ENCODE measurements around the gene YWHAQ.
"Not testable (repeated sequence)": the region's sequence is repeated elsewhere in the genome, so short reads cannot be mapped to it uniquely, and the experiment has no call there.

The YWHAQ gene

DNA sequence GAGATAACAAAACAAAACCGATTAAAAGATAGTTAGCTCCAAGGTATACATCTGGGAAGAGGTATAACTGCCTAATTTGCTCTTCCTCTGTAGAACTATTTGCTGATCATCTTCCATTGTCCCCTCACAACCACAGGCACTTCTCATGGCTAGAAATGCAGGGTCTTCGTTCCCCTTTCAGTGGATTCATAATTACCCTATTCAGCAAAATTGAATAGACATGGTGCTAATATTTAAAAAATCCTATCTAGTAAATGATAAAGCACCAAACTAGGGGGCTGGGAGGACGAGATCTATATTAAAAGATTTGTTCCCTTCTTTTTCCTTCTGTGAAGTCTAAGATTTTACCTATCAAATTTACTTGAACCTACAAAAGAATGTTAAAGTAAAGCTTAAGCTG is 44.3 kb downstream of the YWHAQ start:
- DNase-seq: no peak

DNA sequence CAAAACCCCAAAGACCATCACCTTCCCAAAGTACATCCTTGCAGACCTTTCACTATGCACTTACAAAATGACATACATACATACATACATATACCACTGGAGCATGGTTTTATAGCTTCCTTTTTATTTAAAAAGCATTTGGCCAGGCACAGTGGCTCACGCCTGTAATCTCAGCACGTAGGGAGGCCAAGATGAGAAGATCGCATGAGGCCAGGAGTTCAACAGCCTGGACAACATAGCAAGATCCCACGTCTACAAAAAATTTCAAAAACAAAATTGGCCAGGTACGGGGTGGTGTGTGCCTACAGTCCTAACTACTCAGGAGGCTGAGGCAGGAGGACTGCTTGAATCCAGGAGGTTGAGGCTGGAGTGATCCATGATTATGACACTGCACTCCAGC is 45.3 kb downstream of the YWHAQ start:
- DNase-seq: no peak

DNA sequence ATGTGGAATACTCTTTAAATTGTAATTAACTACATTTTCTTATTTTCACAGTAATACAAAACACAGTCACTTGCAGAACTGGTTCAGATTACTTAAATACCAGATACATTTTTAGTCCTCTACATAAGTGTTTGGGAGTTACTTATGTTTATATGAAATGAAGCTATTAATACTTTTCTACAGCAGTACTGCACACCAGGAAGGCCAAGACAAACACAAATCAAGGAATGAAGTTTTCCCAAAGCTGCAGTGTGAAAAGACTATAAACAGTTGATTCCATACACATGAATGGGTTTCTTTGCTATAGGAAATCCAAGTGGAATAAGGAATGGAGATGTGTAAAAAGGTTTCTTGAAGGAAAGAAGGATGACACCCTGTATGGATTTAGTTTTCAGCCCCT is 45.9 kb downstream of the YWHAQ start:
- DNase-seq: not testable (repeated sequence)

DNA sequence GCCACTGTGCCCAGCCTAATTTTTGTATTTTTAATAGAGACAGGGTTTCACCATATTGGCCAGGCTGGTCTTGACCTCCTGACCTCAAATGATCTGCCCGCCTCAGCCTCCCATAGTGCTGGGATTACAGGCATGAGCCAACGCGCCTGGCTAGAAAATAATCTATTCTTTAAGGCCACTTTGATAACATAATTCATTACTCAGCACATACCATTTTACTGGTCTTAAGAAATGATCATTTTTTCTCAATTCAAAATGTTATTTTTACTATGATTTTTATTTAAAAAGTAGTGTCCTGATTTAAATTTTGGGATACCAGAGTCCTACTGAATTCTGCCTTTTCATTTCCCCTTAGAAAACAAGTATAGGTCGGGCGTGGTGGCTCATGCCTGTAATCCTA is 48.2 kb downstream of the YWHAQ start:
- no peak for DNase-seq

DNA sequence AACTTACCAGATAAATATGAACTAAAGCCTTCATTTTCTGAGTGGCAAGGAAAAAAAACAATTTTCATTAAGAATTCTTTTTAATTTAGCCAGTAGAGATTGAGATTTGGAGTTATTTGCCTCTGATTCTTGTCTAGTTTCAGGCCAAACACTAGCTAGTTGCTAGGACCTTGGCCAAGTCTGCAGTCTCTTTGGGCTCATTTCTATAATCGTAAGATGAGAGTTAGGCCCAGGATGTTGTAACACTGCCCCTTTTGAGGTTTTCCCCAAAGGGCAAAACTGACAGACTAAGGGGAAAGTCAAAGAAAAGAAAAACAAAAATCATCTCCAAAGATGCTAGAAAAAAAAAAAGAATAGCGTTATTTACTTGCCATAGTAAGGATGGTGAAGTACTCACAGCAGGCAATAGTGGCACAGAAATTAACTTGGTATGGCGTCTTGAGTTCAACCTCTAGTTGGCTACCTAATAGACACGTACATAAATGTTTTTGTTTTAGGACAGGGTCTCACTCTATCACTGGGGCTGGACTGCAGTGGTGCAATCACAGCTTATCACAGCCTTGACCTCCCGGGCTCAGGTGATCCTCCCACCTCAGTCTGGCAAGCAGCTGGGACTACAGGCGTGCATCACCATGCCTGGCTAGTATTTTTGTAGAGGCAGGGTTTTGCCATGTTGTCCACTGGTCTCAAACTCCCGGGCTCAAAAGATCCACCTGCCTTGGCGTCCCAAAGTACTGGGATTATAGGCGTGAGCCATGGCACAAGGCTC is 52.1 kb downstream of the YWHAQ start:
- no peak for DNase-seq

DNA sequence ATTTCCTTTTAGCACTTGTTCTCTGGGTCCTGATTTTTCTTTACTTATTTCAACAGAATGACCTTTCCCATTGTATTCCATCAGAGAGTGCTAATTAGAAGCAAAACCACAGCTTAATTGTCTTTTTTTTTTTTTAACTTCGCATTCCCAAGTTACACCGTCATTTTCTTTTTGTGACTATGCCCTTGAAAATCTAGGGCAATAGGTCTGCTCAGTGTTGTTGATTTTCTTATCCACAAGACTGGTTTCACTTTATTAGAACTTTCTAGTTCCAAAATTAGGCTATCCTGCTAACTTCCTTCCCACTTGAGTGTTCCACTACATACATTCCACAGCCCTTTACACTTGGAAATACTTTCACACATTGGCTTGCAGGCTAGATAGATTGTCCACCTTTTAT is 56.5 kb downstream of the YWHAQ start:
- no peak for DNase-seq

DNA sequence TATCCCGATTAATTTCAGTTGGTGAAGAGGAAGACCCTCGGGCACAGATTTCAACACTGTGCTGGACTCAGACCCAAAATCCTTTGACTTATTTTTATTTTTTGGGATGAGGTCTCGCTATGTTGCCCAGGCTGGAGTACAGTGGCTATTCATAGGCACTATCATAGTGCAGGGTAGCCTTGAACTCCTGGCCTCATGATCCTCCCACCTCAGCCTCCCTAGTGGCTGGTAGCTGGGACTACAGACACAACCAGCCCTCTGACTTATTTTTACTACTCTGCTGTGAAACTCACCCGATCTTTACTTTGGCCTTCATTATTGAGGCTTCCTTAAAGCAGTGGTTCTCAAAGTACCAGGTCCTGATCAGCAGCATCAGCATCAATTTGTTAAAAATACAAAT is 57.0 kb downstream of the YWHAQ start:
- no peak for DNase-seq

DNA sequence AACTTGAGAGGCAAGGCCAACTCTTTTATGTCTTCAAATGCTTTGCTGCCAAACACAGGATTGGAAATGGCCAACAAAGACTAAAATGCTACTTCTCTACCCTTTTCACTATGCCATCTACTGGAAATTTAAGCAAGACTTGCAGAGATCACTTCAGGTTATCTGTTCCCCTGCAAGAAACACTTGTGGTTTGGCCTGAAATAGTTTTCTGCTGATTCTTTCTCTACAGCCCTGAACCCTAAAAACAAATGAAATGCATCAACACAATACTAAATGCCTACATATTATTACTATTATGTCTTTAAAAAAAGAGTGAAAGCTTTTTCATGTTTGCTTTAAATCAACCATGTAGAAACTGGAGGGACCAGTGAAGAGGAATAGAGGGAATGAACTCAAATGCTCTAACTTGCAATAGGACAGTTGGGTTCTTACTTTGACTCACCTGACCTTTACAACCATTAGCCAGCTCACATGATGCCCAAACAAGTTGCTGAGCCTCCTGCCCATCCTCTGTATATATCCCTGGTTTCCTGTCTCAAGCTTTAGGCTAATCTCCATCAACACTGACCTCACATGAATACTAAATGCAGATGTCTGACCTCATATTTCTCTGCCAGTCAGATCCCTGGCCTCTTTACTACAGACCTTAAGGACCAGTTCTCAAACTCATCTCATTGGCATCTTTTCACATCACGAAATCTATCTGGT is 57.6 kb downstream of the YWHAQ start:
- no peak for DNase-seq

DNA sequence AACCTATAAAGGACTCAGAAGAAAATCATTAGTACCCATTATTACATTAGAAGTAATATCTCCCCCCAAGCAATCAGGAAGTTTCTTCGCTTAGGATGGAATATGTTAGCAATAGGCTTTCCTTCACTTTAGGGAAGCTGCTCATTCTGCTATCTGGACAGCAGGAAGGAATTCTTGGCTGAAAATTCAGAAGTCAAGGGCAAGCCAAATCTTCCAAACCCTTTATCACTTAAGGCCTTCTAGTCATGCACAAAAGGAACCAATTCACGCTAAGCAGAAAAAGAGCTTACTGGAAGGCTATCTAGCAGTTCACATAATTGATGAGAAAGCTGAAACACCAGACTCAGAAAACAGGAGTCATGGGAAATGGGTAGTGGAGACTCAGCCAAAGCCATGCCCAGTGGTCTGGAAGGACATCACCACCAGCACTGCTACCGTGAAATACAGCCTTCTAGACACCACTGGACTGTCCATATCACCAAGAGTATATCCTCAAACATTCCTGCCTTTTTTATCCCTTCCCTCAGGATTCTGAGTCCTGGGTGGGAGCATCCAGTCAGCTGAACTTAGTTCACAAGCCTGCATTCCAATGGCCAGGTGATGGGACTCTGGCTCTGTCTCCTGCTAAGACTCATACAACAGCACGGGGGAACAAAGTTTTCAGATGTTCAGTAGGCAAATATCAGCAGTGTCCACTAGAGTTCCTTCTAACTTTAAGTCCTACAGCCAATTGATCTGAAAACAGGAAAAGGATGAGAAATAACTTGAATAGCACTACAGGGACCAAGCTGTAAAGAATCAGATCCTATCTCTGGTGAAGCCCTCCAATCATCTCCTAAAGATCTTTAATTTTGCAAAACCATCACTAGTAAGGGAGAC is 60.4 kb downstream of the YWHAQ start:
- DNase-seq: no peak

DNA sequence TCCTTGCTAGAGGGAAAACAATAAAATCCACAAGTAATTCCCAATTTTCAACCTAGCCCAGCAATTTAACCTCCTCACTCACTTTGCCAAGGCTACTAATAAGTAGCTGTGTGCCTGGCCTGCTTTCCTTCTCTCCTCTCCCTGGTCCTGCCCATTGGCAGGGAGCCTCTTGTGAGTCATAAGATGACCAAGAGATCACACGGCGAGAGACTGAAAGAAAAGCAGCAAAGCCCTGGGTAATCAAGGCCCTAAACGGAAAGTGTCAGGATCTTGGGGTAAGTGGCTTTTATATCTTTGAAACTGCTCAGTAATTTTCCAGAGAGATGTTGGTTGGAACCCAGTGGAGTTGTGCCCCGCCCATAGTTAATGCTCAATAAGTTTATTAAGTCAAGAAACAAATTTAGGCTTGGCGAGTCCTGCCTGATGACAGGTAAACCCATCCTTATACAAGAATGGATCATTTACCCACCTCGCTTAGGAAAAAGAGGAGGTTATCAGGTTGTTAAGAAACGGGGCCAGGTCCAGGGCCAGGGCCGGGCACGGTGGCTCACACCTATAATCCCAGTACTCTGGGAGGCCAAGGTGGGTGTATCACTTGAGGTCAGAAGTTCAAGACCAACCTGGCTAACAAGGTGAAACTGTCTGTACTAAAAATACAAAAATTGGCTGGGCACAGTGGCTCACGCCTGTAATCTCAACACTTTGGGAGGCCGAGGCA is 65.2 kb downstream of the YWHAQ start:
- DNase-seq: peak; percentile 78

DNA sequence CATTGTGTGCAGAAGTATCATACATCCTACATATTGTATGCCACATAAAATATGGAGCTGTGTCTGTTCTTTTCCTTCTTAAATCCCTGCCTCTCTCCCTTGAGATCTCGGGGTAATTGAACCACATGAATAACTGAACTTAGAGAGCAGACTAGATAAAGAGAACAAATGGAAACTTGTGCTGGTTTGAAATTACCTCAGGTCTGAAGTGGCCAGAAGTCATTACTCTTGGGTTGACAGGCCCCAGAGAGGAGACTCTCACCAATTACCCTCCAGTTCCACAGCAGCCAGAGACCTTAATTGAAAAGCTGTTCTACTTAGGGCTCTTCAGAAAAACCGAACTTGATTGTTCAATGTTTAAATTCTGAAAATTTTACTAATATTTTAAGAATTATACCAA is 70.2 kb downstream of the YWHAQ start:
- DNase-seq: peak; percentile 84

DNA sequence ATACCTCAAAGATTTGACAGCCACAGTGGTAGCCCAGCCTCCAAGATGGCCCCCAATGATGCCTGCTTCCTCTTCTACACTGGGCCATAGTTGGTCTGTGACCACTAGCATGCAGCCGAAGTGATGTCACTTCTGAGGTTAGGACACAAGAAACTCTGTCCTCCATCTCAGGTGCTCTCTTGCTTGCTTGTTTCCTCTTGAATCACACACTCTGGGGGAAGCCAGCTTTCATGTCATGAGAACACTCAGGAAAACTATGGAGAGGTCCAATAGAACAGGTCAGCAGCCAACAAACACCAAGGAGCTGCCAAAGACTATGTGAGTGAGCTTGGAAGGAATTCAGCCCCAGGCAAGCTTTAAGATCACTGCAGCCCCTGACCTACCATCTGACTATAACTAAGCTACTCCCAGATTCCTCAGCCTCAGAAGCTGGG is 71.8 kb downstream of the YWHAQ start:
- no peak for DNase-seq

DNA sequence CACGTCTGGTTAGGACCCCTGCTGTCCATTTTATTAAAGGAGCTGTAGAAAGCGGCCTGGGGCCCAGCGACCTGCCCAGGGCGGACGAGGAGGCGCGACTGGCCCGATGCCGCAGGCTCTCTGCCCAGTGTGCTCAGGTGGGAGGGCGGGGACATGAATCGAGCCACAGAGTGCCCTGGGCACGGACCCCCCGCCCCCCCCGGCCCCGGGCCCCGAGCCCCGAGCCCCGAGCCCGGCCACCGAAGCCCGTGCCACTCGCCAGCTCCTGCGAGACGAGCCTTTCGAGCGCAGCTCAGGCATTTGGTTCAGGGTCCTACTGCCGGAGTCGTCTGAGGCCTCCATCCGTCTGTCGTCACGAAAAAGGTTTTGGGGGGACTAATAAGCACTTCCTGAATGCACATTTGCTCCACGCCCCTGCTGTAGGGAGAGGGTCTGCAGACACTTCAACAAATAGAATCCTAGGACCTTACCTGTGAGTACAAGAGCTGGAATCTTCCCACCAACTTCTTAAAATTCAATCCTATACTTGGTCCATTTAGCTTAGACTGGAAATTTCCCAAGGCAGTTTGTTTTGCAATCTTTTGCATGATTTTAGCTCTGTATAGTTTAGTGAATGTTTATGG is 74.6 kb downstream of the YWHAQ start:
- DNase-seq: no peak

DNA sequence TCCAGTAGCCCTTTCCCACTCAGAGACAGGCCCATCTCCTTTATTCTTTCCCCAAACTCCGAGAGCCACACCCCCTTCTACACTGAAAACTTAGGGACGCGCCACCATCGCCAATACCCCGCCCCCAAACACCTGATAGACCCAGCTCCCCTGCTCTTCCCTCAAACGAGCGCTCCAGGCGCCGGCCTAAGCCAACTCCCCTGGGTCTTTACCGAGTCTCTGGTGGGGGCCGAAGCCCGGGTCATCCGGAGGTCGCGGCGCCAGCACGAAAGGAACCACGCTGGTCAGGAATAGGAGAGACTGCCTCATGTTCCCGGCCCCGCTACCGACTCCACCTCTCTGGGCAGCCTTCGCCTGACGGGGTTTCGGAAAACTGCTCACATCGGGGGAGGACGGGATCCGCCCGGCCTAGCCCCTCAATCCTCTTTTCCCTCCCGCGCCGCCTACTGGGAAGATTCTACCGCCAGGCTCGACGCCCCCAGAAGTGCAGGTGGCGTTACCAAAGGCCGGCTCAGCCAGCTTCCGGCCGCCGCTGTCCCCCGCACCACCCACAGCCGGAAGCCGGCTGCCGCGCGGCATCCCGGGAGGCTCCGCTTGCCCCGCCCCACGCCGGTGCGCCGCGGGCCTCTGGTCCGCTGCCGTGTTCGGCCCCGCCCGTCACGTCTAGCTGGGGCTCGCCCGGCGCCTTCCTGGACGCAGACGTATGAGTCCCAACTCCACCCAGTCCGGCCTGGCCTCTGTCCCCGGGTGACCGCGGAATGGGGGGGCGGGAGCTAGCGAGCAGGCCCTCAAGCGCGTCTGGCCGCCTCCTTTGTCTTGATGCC is 75.3 kb downstream of the YWHAQ start, which contains the start of gene ADAM17:
ADAM17 (minus strand) TSS at position 534 of the 824 bp plus-strand sequence; CDS start at position 309, 225 bp downstream.
- peak; percentile 92 for DNase-seq

DNA sequence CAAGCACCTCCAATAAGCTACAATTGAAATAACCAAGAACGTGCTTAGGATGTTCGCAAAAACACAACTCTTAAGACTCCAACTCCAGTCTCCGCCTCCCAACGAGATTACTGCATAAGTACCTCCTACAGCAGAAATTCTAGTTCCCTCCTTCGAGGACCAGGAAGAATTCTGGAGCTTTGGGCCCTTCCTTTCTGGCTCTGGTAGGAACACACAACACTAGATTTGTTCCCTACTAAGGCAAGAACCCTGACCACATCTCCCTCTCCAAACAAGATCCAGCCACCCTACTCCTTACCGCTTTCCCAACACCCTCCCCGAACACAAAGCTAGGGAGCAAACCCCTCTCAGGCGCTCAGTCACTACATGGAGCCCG is 75.9 kb downstream of the YWHAQ start:
- DNase-seq: peak; percentile 63

DNA sequence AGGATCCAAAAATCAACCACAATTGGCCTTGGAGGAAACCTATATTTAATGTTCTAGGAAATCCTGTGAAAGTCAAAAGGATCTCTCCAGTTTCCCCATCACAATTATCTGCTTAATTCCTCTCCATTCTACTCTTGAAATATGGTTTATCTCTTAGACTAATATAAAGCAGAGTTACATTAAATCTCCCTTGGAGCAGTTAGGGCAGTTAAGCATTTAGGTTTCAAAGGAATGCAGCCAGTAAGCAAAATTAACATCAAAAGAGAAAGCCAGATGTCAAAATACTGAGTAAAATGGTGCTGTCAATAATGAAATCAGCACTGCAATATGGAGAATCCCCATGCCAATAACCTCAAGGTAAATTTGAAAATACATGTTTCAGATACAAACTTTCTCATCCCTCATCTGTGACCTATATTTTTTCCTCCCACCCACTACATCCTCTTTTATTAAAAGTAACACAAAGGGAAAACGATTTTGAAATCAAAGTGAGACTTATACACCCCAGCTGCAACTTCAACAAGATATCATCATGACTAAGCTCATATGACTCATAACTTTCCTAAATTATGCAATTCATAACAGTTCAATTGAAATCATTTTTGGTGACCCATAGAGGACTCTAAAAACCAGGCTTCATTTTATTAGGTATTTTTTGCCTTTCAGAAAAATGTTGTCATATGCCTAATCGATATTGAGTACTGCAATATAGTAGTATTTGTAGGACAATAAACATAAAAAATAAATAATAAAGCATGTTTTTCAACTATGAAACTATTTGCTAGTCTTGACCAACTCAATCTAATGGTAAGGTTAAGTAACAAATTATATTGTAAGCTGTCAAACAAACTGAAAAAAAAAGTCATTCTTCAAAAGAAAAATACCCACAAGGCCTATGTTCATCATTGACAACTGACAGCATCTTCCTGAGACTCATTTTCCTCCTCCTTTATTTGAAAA is 78.3 kb downstream of the YWHAQ start:
- DNase-seq: no peak

DNA sequence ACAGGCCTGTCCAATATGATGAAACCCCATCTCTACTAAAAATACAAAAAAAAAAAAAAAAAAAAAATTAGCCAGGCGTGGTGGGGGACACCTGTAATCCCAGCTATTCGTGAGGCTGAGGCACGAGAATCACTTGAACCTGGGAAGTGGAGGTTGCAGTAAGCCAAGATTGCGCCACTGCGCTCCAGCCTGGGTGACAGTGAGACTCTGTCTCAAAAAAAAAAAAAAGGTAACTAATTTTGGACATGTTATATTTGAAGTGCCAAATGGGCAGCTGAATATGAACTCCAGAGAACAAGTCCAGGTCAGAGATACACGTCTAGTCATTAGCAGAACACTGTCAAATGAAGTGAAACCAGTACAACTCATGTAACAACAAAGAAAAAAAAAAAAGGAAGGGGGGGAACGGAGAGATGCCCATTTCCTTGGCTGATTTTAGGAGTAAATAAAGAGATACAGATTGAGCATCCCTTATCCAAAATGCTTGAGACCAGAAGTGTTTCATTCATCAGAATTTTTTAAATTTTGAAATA is 79.9 kb downstream of the YWHAQ start:
- not testable (repeated sequence) for DNase-seq

DNA sequence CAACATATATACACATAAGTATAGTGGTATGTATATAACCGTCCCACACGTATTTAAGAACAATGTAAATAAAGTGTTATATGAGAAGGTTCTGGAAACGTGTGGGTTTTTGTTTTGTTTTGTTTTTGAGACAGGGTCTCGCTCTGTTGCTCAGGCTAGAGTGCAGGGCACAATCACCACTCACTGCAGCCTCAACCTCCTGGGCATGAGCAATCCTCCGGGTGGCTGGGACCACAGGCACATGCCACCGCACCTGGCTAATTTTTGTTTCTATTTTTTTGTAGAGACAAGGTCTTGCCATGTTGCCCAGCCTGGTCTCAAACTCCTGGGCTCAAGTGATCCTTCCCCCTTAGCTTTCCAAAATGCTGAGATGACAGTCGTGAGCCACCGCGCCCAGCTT is 81.4 kb downstream of the YWHAQ start:
- DNase-seq: no peak

DNA sequence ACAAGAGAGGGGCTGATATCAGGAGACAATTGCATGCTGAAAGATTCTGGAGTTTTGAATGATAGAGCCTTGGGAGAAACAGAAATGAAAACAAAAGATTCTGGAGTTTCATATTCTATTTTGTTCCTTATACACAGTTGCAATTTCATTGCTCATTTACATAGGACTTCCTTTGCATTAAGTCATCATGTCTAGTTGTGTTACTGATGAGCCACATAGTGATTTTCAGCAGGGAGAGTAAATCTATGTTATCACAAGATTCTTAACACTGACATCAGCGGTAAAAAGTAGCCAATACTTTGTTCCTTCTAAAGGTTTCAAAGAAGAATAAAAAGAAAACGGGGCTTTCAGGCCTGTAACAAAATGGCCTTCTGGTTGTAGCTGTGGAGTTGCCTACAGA is 82.3 kb downstream of the YWHAQ start:
- DNase-seq: no peak
